Activated CD4-positive, alpha-beta T cell treated with anti-CD3 and anti-CD28 coated beads, Interleukin-2, amount 10 ng/mL, durations not matched to agents 7 days and 5 days (primary cell): ENCODE measurements around the gene MAMDC2. TPM values are rescaled to one million over a fixed set of nuclear protein-coding genes. Genes with fewer than 3 reads are reported as not detected.
A peak's percentile ranks its signal among the peaks of the same experiment; 100 is the strongest.

Source experiments
- CTCF ChIA-PET: fragments of 350-600 bp; sonication (Branson Sonifier 250); formaldehyde crosslinking; loops from one replicate; lab custom pipeline; 2021; ENCODE audit warnings: antibody characterized with exemption; lab: Charles Lee
- POLR2A ChIA-PET: fragments of 350-600 bp; sonication (Branson Sonifier 250); formaldehyde crosslinking; loops from one replicate; lab custom pipeline; 2021; ENCODE audit warnings: antibody characterized with exemption; lab: Charles Lee
- DNase-seq: peaks from one replicate; pipeline ENCODE4 v3.0.0-alpha.2; 2020
- H3K27ac Mint-ChIP-seq: one replicate; pipeline ENCODE4 v1.8.0; 2021; ENCODE audit warnings: mild to moderate bottlenecking, moderate library complexity, mixed read lengths
- H3K27me3 Mint-ChIP-seq: one replicate; pipeline ENCODE4 v1.8.0; 2021; ENCODE audit warnings: mixed read lengths
- H3K36me3 Mint-ChIP-seq: one replicate; pipeline ENCODE4 v1.8.0; 2021; ENCODE audit warnings: low read depth, mixed read lengths
- H3K4me1 Mint-ChIP-seq: one replicate; pipeline ENCODE4 v1.8.0; 2021; ENCODE audit warnings: mixed read lengths
- H3K4me3 Mint-ChIP-seq: one replicate; pipeline ENCODE4 v1.8.0; 2021; ENCODE audit warnings: mild to moderate bottlenecking, moderate library complexity, mixed read lengths
- H3K9me3 Mint-ChIP-seq: one replicate; pipeline ENCODE4 v1.8.0; 2021; ENCODE audit warnings: mixed read lengths
- total RNA-seq, 2 experiments: library from RNA; stranded (reverse); gene quantifications; one replicate each; pipeline ENCODE4 v1.2.3, GENCODE V29; 2021

Gene MAMDC2
- total RNA-seq, 2 experiments from 2014 or later: not detected

DNA sequence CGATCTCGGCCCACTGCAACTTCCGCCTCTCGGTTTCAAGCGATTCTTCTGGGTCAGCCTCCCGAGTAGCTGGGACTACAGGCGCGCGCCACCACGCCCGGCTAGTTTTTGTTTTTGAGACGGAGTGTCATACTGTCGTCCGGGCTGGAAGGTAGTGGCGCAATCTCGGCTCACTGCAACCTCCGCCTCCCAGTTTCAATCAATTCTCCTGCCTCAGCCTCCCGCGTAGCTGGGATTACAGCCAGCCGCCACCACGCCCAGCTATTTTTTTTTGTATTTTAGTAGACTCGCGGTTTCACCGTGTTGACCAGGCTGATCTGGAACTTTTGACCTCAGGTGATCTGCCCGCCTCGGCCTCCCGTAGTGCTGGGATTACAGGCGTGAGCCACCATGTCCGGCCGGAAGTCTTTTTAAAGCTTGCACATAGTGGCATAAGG, 216.4 kb downstream of the MAMDC2 start:
- Mint-ChIP-seq H3K36me3 (peaks cover 43% of the 10 kb centered on the region), H3K27me3 (no peaks in the 10 kb centered on the region), H3K27ac (peak overlapping the region; percentile 94), H3K4me1 (peaks cover 51% of the 10 kb centered on the region), H3K9me3 (no peaks in the 10 kb centered on the region), H3K4me3 (peak overlapping the region; percentile 96)
- CTCF ChIA-PET: interaction anchor here (0.6 kb wide), 1 partner anchor 213 kb away, joined by 3 read pairs; no protein-coding TSS in a partner anchor
- no peak for DNase-seq
- POLR2A ChIA-PET: no interaction called here

DNA sequence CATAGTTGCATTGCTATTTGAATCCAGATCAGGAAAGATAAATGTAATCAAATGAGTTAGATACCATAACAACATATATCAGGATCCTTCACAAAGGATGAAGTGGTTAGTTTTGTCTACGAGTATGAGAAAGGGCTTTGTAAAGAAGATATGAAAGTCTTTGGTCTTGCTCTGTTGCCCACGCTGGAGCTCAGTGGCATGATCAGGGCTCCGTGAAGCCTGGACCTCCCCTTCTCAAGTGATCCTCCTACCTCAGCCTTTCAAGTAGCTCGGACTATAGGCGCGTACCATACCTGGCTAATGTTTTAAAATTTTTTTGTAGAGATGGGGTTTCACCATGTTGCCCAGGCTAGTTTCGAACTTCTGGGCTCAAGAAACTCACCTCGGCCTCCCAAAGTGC, 217.0 kb downstream of the MAMDC2 start:
- Mint-ChIP-seq H3K27ac (no peak overlapping the region), H3K4me3 (peak overlapping the region; percentile 96), H3K9me3 (no peaks in the 10 kb centered on the region), H3K27me3 (no peaks in the 10 kb centered on the region), H3K36me3 (peaks cover 46% of the 10 kb centered on the region), H3K4me1 (peaks cover 51% of the 10 kb centered on the region)
- POLR2A ChIA-PET: no interaction called here
- CTCF ChIA-PET: no interaction called here
- no peak for DNase-seq

DNA sequence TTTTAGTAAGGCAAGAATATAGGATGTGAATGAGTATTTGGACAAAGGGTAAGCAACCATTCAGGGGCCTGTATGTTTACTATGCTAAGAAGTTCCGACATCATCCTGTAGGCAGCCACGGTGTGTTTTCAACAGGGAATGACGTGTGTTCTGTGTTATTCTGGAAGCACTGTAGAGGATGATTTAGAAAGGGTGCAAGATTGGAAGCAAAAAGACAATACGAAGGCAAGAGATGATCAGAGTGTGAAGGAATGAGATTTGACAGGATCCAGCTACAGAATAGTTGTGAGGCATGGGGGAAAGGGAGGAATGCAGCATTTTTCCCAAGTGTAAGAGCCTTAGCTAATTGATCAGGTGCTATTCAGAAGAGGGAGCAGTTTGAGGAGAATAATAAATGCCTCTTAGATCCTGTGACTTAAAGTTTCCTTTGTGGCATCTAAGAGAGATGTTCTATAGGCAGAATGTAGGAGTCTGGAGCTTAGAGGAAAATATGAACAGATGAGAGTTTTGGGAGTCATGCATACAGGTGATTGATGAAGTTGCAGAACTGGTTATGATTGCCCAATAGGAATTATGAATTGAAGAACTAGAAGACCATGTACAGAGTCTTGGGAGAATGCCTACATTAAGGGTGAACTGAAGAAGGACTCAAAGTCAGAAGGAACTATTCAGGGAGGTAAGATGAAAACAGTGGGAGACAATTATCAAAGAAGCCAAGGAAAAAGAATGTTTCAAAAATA, 217.7 kb downstream of the MAMDC2 start:
- CTCF ChIA-PET: no interaction called here
- Mint-ChIP-seq H3K27me3 (no peaks in the 10 kb centered on the region), H3K9me3 (no peaks in the 10 kb centered on the region), H3K27ac (no peak overlapping the region), H3K4me1 (peaks cover 53% of the 10 kb centered on the region), H3K4me3 (peak overlapping the region; percentile 96), H3K36me3 (peaks cover 49% of the 10 kb centered on the region)
- POLR2A ChIA-PET: no interaction called here
- no peak for DNase-seq

DNA sequence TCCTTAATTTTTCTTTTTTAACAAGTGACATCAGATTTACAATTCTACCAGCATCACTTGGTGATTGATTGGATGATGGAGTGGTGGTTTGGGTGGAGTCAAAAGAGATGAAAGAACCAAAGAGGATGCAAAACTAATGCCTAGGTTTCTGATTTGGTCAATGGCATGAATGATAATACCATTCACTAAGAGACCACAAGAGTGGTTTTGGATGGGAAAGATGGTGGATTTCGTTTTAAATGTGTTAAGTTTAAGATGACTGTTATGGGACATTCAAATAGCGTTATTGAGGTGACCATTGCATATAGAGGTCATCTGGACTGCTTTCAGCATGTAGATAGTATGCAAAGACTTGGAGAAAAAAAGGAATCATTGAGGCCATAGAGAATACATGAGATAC, 218.7 kb downstream of the MAMDC2 start:
- H3K4me1 Mint-ChIP-seq: peaks cover 53% of the 10 kb centered on the region
- peaks cover 53% of the 10 kb centered on the region for H3K36me3 Mint-ChIP-seq
- POLR2A ChIA-PET: no interaction called here
- H3K27me3 Mint-ChIP-seq: no peaks in the 10 kb centered on the region
- CTCF ChIA-PET: no interaction called here
- no peak overlapping the region for H3K27ac Mint-ChIP-seq
- no peak for DNase-seq
- H3K4me3 Mint-ChIP-seq: peak overlapping the region; percentile 9
- H3K9me3 Mint-ChIP-seq: no peaks in the 10 kb centered on the region

DNA sequence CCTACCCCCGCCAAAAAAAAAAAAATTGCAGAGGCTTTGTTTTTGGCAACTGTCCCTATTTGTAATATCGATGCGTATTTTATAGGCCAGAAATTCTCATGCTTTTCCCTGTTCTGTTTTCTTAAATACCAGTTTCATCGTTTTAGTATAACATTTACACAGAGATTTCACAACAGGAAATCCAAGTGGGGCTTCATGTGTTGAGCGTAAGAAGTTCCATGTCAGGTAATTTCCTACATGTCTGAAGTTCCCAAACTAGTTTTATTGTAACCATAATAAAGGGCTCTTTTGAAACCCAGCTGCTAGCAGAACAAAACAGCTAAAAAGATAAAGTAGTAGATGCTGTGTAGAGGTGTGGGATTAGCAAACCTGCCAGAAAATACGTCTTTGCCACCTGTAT, 219.3 kb downstream of the MAMDC2 start:
- Mint-ChIP-seq H3K4me1 (peaks cover 51% of the 10 kb centered on the region), H3K27ac (no peak overlapping the region), H3K27me3 (no peaks in the 10 kb centered on the region), H3K36me3 (peaks cover 53% of the 10 kb centered on the region), H3K4me3 (no peak overlapping the region), H3K9me3 (no peaks in the 10 kb centered on the region)
- POLR2A ChIA-PET: no interaction called here
- DNase-seq: no peak
- CTCF ChIA-PET: interaction anchor here (0.7 to 1.0 kb wide), 2 partner anchors 10 to 247 kb away, joined by 3 read pairs; no protein-coding TSS in a partner anchor

DNA sequence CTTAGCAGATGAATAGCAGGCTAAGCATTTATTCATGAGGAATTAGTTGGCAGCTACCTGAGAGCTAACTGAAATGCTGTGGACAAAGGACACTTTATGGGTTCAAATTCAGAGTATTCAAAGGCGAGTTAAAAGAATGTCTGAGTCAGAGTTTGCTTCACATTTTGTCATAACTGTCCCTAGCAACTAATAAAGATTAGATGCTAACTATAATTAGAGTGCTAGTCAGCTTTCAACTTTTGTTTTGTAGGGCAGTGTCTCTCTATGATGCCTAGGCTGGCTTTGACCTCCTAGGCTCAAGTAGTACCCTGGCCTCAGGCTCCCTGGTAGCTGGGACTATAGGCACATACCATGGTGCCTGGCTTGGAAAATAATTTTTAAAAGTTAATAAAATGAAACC, 219.8 kb downstream of the MAMDC2 start:
- Mint-ChIP-seq H3K36me3 (peaks cover 53% of the 10 kb centered on the region), H3K4me3 (no peak overlapping the region), H3K9me3 (no peaks in the 10 kb centered on the region), H3K4me1 (peaks cover 47% of the 10 kb centered on the region), H3K27me3 (no peaks in the 10 kb centered on the region), H3K27ac (no peak overlapping the region)
- POLR2A ChIA-PET: no interaction called here
- CTCF ChIA-PET: interaction anchor here (0.7 to 1.0 kb wide), 2 partner anchors 9 to 246 kb away, joined by 3 read pairs; no protein-coding TSS in a partner anchor
- no peak for DNase-seq

Other genes with a start within 250 kb of the MAMDC2 start
- not detected for gene CFAP95, start 223.0 kb upstream of the MAMDC2 start, total RNA-seq
- gene SMC5, start 215.1 kb downstream of the MAMDC2 start, total RNA-seq: 10 to 100 TPM; 36.3 to 44.2 TPM